Measurements from ENCODE around the gene EVA1C.
"Not testable (repeated sequence)": the region's sequence is repeated elsewhere in the genome, so short reads cannot be mapped to it uniquely, and the experiment has no call there.

The EVA1C gene

GRCh38 chr21:32534113-32534512 is 121.6 kb downstream of the EVA1C start:
- no peak for DNase-seq

DNA sequence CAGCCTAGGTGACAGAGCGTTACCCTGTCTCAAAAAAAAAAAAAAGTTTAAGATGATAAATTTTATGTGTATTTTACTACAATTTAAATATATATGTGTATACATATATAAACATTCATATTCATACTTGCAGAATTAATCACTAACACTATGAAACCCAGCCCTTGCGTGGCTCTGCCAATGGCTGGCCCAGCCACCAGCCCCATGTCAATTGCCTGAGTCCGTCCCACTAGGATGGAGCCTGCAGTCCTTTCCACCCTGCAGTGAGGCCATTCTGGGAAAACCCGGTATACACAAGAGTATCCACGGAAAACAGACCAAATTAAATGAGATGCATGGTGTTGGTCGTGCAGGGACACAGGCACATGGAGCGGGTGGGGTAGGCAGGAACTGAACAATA is 123.1 kb downstream of the EVA1C start:
- DNase-seq, result no peak

DNA sequence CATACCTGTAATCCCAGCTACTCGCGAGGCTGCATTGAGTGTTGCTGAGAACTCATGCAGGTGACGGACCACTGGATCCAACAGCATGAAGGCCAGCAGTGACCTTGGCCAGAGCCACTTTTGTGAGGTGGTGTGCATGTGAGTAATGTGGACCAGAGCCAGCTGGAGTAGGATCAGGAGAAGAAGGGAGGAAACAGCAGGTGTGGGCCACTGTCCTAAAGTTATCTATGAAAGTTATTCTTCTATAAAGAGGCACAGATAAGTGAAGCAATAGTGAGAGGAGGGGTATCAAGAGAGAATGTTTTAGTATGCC is 125.0 kb downstream of the EVA1C start:
- no peak for DNase-seq

- no peak for DNase-seq
These were observed 125.8 kb downstream of the EVA1C start for GRCh38 chr21:32538147-32538792.

DNA sequence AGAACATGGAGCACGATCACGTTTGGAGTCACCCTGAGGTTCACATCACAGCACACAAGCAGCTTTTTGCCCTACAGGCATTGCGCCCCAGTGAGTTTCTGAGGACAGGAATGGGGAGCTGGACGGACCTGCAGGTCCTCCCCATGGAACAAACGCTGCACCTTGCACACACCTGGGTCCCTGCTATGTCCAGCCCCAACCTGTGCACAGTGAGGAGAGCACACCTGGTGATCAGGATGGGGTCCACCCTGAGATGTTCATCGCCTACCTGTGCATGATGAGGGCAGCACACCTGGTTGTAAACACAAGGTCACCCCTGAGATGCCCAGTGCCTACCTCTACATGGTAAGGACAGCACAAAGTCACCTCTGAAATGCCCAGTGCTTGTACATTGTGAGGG is 126.9 kb downstream of the EVA1C start:
- DNase-seq, result no peak

GRCh38 chr21:32543056-32543455 is 130.6 kb downstream of the EVA1C start:
- not testable (repeated sequence) for DNase-seq

DNA sequence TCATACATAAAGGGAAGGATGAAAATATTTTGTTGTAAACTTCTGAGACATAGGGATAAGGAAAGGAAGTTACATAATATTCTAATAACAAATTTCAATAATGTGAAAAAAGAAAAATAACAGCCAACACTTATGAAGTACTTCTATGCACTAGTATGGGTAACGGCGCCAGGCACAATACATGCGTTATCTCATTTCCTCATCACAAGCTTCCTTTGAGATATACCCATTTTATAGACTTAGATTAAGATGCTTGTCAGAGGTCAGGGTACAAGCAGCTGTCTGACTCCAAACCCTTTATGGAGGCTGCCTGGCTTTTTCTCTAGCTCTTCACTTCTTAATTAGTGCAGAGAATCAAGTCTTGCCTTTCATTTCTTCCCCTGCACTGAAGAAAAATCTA is 131.5 kb downstream of the EVA1C start:
- DNase-seq, result no peak

DNA sequence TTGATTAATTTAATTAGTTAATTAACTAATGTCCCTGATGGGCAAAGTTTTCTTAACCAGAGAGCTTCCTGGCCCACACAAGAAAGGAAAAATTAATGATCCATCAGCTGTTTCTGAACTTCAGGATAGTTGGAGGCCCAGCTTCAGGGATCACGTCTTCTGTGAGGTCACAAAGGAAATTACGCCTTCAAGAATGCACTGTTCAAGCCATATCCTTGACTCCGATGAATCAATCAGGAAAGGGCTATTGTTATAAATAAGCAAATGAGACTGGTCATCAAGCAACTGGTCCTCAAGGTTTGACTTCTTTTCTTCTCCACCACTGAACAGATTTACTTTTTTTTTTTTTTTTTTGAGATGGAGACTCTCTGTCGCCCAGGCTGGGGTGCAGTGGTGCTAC is 132.2 kb downstream of the EVA1C start:
- DNase-seq, result no peak

DNA sequence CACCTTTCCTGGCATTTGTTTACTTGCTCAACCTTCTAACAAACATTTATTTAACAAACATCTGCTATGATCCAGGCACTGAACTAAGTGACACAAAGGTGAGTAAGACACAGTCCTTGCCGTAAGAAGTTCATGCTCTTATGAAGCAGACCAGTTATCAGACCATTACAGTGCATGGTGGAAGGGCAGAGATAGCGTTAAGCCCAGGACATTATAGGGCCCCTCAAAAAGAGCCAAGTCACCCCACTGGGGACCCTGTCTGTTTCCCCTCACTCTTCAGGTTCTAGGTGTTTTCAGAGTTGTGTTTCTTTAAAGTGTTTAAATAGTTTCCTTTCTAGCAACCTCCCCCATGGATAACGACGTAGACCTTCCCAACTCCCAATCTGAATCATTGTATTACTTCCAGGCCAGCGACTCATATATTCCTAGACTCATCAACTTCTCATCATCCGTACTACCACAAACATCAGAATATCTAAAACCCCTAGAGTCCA is 133.5 kb downstream of the EVA1C start:
- no peak for DNase-seq

DNA sequence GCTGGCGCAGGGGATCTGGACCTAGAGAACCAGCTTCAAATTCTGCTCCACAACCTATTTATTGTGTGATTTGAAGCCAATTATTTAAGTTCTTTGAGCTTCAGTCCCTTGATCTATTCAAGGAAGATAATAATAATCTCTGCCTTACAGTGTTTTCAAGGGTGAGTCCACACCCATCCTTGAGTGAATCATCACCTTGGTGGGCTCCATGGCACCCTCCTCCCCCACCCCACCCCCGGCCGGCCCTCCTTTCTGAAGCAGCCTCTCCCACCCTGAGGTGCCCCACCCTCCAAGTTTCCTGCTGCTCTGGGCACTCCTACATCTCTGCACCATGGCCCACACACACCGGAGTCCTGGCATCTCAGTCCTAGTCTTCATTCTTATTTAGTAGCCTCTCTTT is 134.5 kb downstream of the EVA1C start:
- no peak for DNase-seq

DNA sequence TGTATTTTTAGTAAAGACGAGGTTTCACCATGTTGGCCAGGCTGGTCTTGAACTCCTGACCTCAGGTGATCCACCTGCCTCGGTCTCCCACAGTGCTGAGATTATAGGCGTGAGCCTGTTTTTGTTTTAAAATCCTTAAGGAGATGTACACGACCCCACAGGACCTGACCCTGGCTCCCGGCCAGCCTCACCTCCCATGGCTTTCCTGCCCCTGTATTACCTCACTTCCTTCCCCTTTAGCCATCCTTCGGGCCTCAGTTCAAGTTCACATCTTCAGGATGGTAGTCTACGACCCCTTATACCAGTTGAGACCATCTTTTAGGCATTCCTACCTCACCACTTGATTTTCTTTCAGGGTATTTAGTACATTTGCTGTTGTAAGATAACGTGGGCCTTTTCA is 136.5 kb downstream of the EVA1C start:
- DNase-seq, result no peak

DNA sequence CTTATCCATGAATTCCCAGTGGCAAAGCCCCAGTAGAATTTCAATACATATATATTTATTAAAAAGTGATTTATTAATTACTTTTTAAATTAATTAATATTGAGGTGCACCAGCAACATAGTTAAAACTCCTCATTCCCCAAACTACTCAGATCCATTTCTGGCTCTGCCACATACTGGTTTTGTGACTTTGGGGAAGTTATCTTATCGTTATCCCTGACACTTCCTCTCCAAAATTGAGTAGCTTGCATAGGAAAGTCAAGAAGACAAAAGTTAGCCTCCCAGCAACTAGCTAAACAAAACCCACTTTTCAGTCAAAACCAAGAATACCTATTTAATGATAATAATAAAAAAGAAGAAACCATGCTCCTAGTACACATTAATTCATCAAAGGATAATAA is 136.9 kb downstream of the EVA1C start:
- no peak for DNase-seq

DNA sequence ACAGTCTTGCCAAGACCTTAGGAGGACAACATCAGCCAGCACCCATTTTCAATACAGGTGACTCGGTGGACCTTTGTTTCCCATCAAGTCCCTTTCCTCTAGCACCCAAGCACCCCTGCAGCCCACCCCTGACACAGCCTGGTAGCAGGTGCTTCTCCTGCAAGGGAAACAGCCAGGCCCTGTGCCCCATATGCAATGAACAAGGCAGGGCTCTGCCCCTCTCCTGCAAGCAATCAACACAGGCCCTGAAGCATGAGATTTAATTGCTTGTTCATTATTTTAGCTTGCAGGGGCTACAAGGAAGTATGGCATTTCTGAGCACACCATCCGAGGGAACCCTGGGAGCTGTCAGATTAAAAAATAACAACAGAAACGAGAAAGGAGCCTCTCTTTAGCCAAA is 137.4 kb downstream of the EVA1C start:
- no peak for DNase-seq

DNA sequence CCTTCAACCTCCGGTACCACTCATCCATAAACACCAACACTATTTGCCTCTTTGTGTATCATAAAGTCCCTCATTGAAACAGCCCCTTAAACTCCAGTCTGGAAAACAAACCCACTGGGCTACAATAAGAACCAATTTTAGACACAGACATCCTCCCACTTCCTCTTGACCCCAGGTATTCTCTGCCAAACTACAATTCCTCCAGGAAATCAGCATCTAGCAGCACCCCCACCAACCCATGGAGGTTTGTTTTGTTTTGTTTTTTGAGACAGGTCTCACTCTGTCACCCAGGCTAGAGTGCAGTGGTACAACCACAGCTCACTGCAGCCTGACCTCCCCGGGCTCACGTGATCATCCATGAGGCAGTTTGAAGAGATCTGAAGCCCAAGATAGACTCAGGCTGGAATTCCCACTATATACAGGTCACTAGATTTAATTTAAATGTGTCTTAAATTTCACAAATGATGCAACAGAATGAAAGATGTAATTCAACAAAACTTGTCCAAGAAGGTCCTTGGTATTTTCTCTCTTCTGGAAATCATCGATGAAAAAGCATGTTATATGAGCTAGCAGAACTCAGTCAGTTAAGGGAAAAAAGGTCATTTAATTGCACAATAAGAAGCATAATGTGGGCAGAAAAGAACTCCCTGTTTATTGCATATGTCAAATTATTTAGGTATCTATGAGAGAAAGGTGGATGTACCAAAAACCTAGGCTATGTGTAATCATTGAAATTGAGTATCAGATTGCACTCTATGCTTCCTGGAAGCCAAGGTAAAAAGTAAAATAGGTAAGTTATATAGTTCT is 142.5 kb downstream of the EVA1C start:
- DNase-seq, result no peak

DNA sequence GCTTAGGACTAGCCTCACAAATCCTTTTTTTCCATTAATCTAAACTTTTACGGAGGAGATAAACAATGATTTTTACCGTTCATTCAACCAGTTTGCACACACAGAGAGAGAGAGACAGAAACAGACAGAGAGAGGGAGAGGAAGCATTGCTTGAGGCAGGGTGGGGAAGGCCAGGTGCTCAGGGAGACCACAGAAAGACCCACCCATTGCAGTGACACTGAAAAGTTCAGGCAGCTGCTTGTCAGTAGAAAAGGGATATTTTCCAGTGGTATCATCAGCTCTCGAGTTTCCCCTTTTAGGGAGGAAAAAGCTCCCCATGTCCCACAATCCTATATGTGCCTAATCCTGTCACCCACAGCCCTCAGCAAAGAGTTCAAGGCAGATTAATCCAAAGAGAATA is 145.6 kb downstream of the EVA1C start:
- no peak for DNase-seq

GRCh38 chr21:32559006-32559610 is 146.6 kb downstream of the EVA1C start:
- no peak for DNase-seq

GRCh38 chr21:32560896-32561295 is 148.4 kb downstream of the EVA1C start:
- DNase-seq, result no peak

DNA sequence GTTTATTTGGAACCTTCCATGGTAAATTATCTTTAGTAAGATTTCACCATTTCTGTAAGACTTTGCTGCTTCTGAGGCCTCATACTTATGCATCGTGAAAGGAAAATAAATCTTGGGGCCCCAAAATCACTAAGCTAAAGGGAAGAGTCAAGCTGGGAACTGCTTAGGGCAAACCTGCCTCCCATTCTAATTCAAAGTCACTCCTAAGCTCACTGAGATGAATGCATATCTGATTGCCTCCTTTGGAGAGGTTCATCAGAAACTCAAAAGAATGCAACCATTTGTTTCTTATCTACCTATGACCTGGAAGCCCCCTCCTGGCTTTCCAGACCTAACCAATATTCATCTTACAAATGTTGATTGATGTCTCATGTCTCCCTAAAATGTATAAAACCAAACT is 149.0 kb downstream of the EVA1C start:
- not testable (repeated sequence) for DNase-seq

DNA sequence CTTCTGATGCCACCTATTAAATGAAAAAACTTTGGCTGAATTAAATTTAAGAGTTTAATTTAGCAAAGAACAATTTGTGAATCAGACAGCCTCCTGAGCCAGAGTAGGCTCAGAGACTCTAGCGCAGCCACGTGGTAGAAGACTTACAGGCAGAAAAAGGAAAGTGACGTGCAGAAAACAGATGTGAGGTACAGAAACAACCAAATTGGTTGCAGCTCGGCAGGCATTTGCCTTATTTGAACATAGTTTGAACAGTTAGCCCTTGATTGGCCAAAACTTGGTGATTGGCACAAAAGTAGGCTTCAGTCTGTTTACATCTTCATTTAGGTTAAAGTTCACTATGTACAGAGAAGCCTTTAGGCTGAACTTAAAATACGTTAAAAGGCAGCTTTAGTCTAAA is 149.9 kb downstream of the EVA1C start:
- no peak for DNase-seq

GRCh38 chr21:32562915-32563314 is 150.4 kb downstream of the EVA1C start:
- no peak for DNase-seq

Measured in stimulated activated CD4-positive, alpha-beta T cell treated with anti-CD3 and anti-CD28 coated beads, Interleukin-4, amount 100 ng/mL, for 24 hours (primary cell).